Measurements from ENCODE around the gene SCTR. TPM values are rescaled to one million over a fixed set of nuclear protein-coding genes. Genes with fewer than 3 reads are reported as not detected.
A peak's percentile ranks its signal among the peaks of the same experiment; 100 is the strongest.

Gene SCTR
- total and polyA plus RNA-seq, 2 of the 13 experiments (the other 11 are each of a cell fraction or from before 2014, with no cell fraction given): not detected

GRCh38 chr2:119487434-119488244, 36.6 kb downstream of the SCTR start (continued):
- TF ChIP-seq PREB (CRISPR knock-in tag; IDR thresholded peaks at IDR 0.05) (no peak), ZNF20 (CRISPR knock-in tag; IDR thresholded peaks at IDR 0.05) (no peak), RBM39 (IDR thresholded peaks at IDR 0.05; ENCODE audit: low read depth, low read length, poor library complexity, severe bottlenecking) (no peak), ZNF569 (CRISPR knock-in tag; IDR thresholded peaks at IDR 0.05; ENCODE audit: borderline replicate concordance) (no peak), ZNF563 (CRISPR knock-in tag; IDR thresholded peaks at IDR 0.05) (peak; percentile 84), DMAP1 (CRISPR knock-in tag; IDR thresholded peaks at IDR 0.05) (no peak), HOXA5 (CRISPR knock-in tag; IDR thresholded peaks at IDR 0.05) (0 out of 2 replicates have a peak, but pooled peaks have one; percentile 64), NFKB2 (CRISPR knock-in tag; IDR thresholded peaks at IDR 0.05; ENCODE audit: borderline replicate concordance) (peak; percentile 78; the same call in 1 of the 2 replicates), TOPORS (CRISPR knock-in tag; IDR thresholded peaks at IDR 0.05) (no peak; the same call in 1 of the 2 replicates), NCOA2 (CRISPR knock-in tag; IDR thresholded peaks at IDR 0.05) (peak; percentile 76), MTF2 (CRISPR knock-in tag; IDR thresholded peaks at IDR 0.05; ENCODE audit: borderline replicate concordance) (no peak), ZNF17 (CRISPR knock-in tag; IDR thresholded peaks at IDR 0.05) (no peak), TBX3 (IDR thresholded peaks at IDR 0.05; ENCODE audit: borderline replicate concordance) (0 out of 2 replicates have a peak, but pooled peaks have one; percentile 28), ZNF83 (CRISPR knock-in tag; IDR thresholded peaks at IDR 0.05; ENCODE audit: borderline replicate concordance) (no peak), NCOR1 (IDR thresholded peaks at IDR 0.05; ENCODE audit: borderline replicate concordance, low read length) (peak; percentile 34; the same call in 1 of the 2 replicates)
- TF ChIP-seq, protein P1, sequence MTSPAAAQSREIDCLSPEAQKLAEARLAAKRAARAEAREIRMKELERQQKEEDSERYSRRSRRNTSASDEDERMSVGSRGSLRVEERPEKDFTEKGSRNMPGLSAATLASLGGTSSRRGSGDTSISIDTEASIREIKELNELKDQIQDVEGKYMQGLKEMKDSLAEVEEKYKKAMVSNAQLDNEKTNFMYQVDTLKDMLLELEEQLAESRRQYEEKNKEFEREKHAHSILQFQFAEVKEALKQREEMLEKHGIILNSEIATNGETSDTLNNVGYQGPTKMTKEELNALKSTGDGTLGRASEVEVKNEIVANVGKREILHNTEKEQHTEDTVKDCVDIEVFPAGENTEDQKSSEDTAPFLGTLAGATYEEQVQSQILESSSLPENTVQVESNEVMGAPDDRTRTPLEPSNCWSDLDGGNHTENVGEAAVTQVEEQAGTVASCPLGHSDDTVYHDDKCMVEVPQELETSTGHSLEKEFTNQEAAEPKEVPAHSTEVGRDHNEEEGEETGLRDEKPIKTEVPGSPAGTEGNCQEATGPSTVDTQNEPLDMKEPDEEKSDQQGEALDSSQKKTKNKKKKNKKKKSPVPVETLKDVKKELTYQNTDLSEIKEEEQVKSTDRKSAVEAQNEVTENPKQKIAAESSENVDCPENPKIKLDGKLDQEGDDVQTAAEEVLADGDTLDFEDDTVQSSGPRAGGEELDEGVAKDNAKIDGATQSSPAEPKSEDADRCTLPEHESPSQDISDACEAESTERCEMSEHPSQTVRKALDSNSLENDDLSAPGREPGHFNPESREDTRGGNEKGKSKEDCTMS (CRISPR knock-in tag; conservative IDR thresholded peaks at IDR 0.05): no peak
- TF ChIP-seq, protein P2, sequence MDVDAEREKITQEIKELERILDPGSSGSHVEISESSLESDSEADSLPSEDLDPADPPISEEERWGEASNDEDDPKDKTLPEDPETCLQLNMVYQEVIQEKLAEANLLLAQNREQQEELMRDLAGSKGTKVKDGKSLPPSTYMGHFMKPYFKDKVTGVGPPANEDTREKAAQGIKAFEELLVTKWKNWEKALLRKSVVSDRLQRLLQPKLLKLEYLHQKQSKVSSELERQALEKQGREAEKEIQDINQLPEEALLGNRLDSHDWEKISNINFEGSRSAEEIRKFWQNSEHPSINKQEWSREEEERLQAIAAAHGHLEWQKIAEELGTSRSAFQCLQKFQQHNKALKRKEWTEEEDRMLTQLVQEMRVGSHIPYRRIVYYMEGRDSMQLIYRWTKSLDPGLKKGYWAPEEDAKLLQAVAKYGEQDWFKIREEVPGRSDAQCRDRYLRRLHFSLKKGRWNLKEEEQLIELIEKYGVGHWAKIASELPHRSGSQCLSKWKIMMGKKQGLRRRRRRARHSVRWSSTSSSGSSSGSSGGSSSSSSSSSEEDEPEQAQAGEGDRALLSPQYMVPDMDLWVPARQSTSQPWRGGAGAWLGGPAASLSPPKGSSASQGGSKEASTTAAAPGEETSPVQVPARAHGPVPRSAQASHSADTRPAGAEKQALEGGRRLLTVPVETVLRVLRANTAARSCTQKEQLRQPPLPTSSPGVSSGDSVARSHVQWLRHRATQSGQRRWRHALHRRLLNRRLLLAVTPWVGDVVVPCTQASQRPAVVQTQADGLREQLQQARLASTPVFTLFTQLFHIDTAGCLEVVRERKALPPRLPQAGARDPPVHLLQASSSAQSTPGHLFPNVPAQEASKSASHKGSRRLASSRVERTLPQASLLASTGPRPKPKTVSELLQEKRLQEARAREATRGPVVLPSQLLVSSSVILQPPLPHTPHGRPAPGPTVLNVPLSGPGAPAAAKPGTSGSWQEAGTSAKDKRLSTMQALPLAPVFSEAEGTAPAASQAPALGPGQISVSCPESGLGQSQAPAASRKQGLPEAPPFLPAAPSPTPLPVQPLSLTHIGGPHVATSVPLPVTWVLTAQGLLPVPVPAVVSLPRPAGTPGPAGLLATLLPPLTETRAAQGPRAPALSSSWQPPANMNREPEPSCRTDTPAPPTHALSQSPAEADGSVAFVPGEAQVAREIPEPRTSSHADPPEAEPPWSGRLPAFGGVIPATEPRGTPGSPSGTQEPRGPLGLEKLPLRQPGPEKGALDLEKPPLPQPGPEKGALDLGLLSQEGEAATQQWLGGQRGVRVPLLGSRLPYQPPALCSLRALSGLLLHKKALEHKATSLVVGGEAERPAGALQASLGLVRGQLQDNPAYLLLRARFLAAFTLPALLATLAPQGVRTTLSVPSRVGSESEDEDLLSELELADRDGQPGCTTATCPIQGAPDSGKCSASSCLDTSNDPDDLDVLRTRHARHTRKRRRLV (CRISPR knock-in tag; IDR thresholded peaks at IDR 0.05): no peak
- TF ChIP-seq, protein P3, sequence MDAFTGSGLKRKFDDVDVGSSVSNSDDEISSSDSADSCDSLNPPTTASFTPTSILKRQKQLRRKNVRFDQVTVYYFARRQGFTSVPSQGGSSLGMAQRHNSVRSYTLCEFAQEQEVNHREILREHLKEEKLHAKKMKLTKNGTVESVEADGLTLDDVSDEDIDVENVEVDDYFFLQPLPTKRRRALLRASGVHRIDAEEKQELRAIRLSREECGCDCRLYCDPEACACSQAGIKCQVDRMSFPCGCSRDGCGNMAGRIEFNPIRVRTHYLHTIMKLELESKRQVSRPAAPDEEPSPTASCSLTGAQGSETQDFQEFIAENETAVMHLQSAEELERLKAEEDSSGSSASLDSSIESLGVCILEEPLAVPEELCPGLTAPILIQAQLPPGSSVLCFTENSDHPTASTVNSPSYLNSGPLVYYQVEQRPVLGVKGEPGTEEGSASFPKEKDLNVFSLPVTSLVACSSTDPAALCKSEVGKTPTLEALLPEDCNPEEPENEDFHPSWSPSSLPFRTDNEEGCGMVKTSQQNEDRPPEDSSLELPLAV (CRISPR knock-in tag; conservative IDR thresholded peaks at IDR 0.05; ENCODE audit: low read depth): no peak
